ENCODE data around the gene FUT7. TPM values are rescaled to one million over a fixed set of nuclear protein-coding genes. Genes with fewer than 3 reads are reported as not detected.

FUT7 gene
- total and polyA plus RNA-seq, 9 of the 15 experiments (the other 6 are each of a cell fraction or from before 2014, with no cell fraction given): not detected

DNA sequence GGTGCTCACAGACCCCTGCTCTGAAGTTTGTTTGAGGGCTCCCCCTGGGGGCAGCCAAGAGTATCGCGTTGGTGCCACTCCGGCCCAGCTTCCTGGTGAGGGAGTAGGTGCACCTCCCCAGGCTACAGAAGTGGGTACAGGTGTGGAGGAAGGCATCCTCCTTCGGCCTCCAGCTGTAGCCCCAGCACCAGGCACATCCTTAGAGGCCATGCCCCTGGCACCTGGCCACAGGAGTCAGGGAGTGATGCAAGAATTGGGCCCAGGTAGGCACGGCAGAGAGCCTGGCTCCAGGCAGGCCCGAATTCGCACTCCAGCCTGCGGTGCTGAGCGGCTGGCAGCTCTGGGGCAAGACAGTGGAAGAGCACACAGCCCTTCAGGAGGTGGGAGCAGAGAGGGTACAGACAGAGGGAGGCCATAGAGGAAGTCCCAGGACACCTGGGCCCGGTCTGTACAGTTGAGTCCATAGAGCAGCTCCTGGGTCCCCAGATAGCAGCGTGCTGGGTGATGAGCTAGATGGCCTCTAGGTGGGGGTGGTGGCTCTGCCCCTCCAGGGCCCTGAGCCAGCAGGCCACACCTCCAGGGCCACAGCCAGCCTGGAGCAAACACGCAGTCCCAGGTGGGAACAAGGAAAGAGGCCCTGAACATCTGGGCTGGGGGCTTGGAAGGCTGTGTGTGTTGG lies 36.1 kb upstream of the FUT7 start (continued):
- TF ChIP-seq, protein P1, sequence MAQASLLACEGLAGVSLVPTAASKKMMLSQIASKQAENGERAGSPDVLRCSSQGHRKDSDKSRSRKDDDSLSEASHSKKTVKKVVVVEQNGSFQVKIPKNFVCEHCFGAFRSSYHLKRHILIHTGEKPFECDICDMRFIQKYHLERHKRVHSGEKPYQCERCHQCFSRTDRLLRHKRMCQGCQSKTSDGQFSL (CRISPR knock-in tag; IDR thresholded peaks at IDR 0.05): no peak; the same call in 1 of the 2 replicates
- TF ChIP-seq, protein P1 (tag; IDR thresholded peaks at IDR 0.05): no peak
- 0 out of 4 replicates have a peak, but pooled peaks of 1 of the 2 experiments have one; percentile 14 for TF ChIP-seq RCOR1 (IDR thresholded peaks at IDR 0.05; ENCODE audit: borderline replicate concordance in 1 of 2, low read depth in 2 of 2, low read length in 2 of 2)
- no peak for TF ChIP-seq NFYB (IDR thresholded peaks at IDR 0.05; ENCODE audit: extremely low read depth, insufficient read length)
- TF ChIP-seq HDAC2 (IDR thresholded peaks at IDR 0.05): peak; percentile 52; the same call in 1 of the 2 replicates
- TF ChIP-seq, protein P2, sequence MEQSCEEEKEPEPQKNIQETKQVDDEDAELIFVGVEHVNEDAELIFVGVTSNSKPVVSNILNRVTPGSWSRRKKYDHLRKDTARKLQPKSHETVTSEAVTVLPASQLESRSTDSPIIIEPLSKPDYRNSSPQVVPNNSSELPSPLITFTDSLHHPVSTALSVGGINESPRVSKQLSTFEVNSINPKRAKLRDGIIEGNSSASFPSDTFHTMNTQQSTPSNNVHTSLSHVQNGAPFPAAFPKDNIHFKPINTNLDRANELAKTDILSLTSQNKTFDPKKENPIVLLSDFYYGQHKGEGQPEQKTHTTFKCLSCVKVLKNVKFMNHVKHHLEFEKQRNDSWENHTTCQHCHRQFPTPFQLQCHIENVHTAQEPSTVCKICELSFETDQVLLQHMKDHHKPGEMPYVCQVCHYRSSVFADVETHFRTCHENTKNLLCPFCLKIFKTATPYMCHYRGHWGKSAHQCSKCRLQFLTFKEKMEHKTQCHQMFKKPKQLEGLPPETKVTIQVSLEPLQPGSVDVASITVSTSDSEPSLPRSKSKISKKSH (CRISPR knock-in tag; IDR thresholded peaks at IDR 0.05): no peak
- TF ChIP-seq ZBTB7A (IDR thresholded peaks at IDR 0.05; ENCODE audit: borderline replicate concordance, control insufficient read depth, low read depth, low read length): peak; percentile 69; the same call in 1 of the 2 replicates
- TF ChIP-seq, protein P3, sequence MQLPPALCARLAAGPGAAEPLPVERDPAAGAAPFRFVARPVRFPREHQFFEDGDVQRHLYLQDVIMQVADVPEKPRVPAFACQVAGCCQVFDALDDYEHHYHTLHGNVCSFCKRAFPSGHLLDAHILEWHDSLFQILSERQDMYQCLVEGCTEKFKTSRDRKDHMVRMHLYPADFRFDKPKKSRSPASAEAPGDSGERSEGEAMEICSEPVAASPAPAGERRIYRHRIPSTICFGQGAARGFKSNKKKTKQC (CRISPR knock-in tag; IDR thresholded peaks at IDR 0.05): peak; percentile 53; the same call in 1 of the 2 replicates
- TF ChIP-seq, protein P4, sequence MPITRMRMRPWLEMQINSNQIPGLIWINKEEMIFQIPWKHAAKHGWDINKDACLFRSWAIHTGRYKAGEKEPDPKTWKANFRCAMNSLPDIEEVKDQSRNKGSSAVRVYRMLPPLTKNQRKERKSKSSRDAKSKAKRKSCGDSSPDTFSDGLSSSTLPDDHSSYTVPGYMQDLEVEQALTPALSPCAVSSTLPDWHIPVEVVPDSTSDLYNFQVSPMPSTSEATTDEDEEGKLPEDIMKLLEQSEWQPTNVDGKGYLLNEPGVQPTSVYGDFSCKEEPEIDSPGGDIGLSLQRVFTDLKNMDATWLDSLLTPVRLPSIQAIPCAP (CRISPR knock-in tag; IDR thresholded peaks at IDR 0.05; ENCODE audit: borderline replicate concordance): no peak
- peak; percentile 79 for TF ChIP-seq CEBPG (CRISPR knock-in tag; IDR thresholded peaks at IDR 0.05)
- no peak for TF ChIP-seq CEBPG (tag; conservative IDR thresholded peaks at IDR 0.05 in 1 of 2, IDR thresholded peaks at IDR 0.05 in 1 of 2)
- TF ChIP-seq KHSRP (IDR thresholded peaks at IDR 0.05): no peak
- TF ChIP-seq CBFA2T3 (IDR thresholded peaks at IDR 0.05): 0 out of 2 replicates have a peak, but pooled peaks have one; percentile 8
- peak; percentile 52 for TF ChIP-seq NFIC (IDR thresholded peaks at IDR 0.05)
- peak in 1 of 2 experiments; percentile 49; a peak in 1 of 4 replicates for TF ChIP-seq SIN3A (IDR thresholded peaks at IDR 0.05; ENCODE audit: borderline replicate concordance in 2 of 2, control insufficient read depth in 1 of 2, low read depth in 2 of 2, low read length in 2 of 2)
- peak; percentile 61 for TF ChIP-seq ZFX (CRISPR knock-in tag; IDR thresholded peaks at IDR 0.05)
- no peak for TF ChIP-seq DMBX1 (CRISPR knock-in tag; IDR thresholded peaks at IDR 0.05; ENCODE audit: borderline replicate concordance)
- TF ChIP-seq MYC (IDR thresholded peaks at IDR 0.05; ENCODE audit: low read depth, low read length): peak; percentile 63; the same call in 1 of the 2 replicates
- no peak for TF ChIP-seq MYC (CRISPR knock-in tag; IDR thresholded peaks at IDR 0.05; ENCODE audit: borderline replicate concordance, low read depth)
- 0 out of 2 replicates have a peak, but pooled peaks have one; percentile 59 for TF ChIP-seq ZEB2 (IDR thresholded peaks at IDR 0.05)
- TF ChIP-seq, protein P5, sequence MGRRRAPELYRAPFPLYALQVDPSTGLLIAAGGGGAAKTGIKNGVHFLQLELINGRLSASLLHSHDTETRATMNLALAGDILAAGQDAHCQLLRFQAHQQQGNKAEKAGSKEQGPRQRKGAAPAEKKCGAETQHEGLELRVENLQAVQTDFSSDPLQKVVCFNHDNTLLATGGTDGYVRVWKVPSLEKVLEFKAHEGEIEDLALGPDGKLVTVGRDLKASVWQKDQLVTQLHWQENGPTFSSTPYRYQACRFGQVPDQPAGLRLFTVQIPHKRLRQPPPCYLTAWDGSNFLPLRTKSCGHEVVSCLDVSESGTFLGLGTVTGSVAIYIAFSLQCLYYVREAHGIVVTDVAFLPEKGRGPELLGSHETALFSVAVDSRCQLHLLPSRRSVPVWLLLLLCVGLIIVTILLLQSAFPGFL (CRISPR knock-in tag; IDR thresholded peaks at IDR 0.05): no peak
- 0 out of 2 replicates have a peak, but pooled peaks have one; percentile 25 for TF ChIP-seq RBFOX2 (IDR thresholded peaks at IDR 0.05; ENCODE audit: low read depth, low read length)
- no peak for TF ChIP-seq FOSL1 (tag; conservative IDR thresholded peaks at IDR 0.05)
